Measurements from ENCODE around the gene WFDC1.

WFDC1 gene

GRCh38 chr16:84357191-84357651 is 62.5 kb downstream of the WFDC1 start:
- DNase-seq: no peak

DNA sequence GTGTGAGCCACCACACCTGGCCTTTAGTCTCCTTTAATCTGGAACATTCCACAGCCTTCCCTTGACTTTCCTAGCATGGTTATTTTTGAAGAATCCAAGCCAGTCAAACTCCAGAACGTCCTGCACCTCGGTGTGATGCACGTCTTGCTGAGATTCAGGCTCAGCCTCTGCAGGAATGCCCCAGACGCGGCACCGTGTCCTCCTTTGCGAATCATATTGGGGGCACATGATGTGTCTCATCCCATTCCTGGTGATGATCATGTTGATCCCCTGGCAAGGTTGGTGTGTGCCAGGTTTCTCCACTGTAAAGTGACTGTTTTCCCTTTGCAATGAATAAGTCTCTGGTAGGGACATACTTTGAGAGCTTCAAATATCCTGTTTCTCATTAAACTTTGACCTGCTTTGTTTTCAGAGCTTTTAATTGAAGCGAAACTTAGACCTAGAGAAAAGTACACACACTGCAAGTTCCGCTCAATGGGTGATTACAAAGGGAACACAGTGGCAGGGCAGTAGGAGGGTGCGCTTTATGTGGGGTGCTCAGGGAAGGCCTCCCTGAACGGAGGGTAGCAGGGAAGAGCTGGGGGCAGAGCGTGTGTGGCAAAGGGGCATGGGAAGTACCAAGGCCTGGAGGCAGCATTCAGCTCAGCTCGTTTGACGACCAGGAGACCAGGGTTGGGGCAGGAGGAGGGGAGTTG is 64.1 kb downstream of the WFDC1 start:
- no peak for DNase-seq

- DNase-seq: no peak
These were observed 64.6 kb downstream of the WFDC1 start for GRCh38 chr16:84359326-84359725.

DNA sequence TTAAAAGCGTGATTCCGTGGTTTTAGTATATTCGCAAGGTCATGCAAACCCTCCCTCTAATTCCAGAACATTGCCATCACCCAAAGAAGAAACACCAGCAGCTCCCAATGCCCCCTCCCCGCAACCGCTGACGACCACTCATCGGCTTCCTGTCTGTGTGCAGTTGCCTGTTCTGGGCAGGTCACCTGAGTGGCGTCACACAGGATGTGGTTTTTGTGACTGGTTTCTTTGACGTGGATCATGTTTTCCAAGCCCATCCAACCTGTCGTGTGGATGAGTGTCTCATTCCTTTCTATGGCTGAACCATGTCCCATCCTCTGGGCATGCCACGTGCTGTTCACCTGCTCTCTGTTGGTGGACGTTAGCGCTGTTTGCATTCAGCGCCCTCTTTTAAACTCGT is 65.5 kb downstream of the WFDC1 start:
- DNase-seq: peak; percentile 21

GRCh38 chr16:84360748-84361147 is 66.1 kb downstream of the WFDC1 start:
- DNase-seq: no peak

GRCh38 chr16:84361546-84361945 is 66.9 kb downstream of the WFDC1 start:
- no peak for DNase-seq

DNA sequence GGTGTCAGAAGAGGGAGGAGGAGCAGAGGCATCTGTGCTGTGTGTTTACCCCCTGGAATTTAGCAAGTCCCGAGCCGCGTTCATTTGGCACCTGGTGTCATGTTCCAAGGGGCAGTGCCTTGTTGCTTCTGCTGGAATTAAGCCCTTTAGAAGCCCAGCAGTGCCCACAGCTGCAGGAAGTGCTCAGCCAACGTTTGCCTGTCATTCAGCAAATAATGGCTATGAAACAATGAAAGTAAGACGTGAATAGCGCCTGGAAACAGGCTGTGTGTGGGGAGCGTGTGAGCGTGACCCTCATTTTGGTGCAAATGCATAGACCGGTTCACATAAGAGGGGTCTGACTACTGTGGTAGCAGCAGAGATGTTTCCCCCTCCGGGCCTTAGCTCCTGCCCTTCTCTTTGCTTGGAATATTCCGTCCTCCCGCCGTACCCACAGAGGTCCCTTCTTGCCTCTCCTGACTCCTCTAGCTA is 67.8 kb downstream of the WFDC1 start:
- DNase-seq: no peak

DNA sequence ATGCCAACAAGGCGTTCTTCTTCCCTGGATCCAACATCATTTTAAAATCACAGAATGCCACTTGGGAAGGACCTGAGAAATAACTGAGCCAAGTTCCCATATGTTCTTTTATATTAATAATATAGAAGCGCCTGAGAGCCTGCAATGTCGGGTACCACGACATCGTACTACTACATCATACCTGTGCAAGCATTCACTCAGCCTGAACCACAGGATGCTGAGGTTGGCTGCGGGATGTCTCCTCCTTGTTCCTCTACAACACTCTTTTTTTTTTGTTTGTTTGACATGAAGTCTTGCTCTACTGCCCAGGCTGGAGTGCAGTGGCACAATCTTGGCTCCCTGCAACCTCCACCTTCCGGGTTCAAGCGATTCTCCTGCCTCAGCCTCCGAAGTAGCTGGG is 71.5 kb downstream of the WFDC1 start:
- DNase-seq: no peak

GRCh38 chr16:84367297-84367680 is 72.6 kb downstream of the WFDC1 start:
- no peak for DNase-seq

DNA sequence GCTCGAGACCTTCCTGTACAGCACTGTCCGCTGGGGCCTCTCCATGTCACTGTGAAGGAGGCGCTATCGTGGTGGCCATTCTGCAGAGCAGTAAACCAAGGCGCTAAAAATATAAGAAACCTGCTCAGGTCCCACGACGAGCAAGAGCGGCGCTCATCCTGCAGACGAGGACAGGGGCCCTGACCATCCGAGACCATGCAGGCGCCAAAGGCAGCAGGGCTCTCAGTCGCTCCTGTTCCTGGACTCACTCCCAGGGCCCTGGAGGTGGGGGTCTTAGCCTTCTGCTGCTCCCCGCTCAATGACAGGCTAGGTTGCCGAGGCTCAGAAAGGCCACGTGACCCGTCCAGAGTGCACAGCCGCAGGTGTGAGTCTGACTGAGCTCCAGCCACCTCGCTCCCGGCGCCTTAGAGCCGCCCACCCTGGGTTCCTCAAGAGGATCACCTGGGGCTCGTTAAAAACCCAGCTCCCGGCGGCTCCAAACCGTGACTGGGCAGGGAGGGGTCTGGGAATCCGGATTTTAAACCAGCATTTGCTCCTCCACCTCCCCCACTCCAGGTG is 73.2 kb downstream of the WFDC1 start:
- no peak for DNase-seq

DNA sequence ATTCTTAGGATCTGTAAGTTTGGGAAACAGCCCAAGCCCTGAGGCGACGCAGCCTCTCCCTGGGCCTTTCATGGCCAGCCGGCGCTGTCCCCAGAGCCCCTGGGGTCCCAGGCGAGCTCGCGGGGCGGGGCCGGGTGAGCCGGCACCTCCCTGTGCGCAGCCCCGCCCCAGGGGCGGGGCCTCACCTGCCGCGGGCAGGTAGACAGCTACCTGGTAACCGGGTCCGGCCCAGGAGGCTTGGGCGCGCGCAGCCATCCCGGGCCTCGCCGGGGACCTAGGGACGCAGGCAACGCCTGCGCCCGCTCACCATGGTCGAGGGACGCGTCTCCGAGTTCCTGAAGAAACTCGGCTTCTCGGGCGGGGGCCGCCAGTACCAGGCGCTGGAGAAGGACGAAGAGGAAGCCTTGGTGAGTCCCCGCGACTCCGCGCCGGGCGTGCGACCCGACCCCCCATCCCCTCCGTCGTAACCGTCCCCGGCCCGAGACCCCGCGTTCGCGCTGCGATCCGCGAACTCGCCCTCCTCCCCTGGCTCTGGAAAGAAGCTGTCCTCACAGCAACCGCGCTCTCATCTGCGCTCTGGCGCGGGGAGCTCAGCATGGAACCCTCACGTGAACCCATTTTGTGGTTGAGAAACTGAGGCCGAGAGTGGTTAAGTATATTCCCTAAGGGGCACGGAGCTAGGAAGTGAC is 73.8 kb downstream of the WFDC1 start, which contains the start of gene ATP2C2:
Gene ATP2C2 (plus strand): TSS at position 231 of the 689 bp plus-strand sequence. CDS start 78 bp downstream, at position 309.
- DNase-seq: no peak

DNA sequence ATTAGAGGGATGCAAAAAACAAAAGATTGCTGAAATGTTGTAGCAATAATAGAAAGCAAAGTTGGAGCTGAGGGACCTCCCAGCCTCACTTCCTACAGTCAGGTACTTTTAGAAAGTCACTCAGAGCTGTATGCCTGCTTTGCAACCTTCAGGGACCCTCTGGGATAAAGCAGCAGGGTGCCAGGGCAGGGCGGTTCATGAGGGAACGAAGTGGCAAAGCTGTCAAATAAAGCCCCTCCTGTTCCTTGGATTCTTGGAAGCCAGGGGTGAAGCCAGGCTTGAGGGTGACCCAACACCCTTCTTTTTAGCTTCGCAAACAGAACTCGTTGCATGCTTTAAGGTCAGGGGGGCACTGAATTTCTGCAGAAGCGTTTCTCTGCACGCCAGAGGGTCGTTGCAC is 74.4 kb downstream of the WFDC1 start:
- DNase-seq: no peak

DNA sequence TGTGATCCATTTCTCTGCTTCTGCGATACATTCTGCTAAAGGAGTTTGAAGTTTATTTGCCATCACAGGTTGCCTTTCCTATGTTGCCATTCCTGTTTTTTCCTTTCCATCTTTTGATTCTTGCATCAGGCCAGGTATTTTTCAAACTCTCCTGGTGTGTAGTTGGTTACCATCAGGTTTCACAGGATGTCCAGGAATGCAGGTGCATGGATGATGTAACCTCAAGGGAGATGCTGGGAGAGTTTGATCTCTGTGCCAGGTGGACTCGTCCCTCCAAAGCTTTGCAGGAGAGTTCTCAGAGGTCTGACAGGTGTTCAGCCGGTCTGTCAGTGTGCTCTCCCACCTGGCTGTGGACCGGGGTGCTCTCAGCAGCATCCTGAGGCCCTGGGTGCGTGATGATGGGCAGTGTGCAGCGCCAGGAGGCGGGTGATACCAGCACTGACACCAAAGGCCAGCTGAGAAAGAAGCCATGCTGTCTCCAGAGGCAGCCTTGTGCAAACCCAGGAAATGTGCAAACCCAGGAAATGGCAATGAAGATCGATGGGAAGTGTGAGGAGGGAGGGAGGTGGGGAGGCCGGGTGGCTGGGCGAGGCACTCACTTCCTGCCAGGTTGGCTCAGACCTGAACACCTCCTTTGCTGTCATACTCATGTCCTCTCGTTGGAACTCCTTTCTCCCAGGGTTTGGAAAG is 75.4 kb downstream of the WFDC1 start:
- no peak for DNase-seq

GRCh38 chr16:84370723-84371552 is 76.3 kb downstream of the WFDC1 start:
- DNase-seq: no peak

DNA sequence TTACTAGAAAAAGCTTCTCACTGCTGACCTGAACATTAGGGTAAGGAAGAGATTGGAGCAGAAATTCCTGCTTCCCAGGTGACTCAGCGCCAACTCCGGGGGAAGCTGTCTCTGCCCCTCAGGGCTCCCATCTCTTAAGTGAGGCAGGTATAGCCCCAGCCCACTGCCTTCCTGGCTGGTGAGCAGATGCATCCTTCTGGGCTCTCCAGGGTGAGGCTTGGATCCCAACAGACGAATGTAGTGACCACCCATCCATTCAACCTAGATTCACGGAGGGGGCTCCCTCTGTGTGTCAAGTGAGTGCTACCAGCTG is 76.8 kb downstream of the WFDC1 start:
- no peak for DNase-seq

- DNase-seq: no peak
These were observed 79.3 kb downstream of the WFDC1 start for GRCh38 chr16:84373907-84374489.

DNA sequence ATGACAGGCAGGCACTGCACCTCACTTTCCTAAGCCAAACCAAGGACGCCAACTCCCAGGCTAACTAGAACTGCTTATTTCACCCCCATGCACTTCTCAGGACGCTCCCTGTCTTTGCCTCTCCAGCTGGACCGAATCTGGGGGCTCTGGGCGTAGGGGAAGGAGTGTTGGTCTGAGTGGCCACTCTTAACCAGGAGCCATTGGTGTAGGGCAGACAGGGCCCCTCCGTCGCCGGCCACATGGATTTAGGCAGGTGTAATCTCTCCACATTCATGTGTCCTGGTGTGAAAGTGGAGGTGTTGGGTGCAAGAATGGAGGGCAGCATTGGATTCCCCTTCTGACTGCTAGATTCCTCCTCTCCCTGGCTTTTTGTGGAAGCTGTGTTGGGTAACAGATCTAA is 83.4 kb downstream of the WFDC1 start:
- DNase-seq: no peak

GRCh38 chr16:84378567-84378966 is 83.9 kb downstream of the WFDC1 start:
- no peak for DNase-seq

DNA sequence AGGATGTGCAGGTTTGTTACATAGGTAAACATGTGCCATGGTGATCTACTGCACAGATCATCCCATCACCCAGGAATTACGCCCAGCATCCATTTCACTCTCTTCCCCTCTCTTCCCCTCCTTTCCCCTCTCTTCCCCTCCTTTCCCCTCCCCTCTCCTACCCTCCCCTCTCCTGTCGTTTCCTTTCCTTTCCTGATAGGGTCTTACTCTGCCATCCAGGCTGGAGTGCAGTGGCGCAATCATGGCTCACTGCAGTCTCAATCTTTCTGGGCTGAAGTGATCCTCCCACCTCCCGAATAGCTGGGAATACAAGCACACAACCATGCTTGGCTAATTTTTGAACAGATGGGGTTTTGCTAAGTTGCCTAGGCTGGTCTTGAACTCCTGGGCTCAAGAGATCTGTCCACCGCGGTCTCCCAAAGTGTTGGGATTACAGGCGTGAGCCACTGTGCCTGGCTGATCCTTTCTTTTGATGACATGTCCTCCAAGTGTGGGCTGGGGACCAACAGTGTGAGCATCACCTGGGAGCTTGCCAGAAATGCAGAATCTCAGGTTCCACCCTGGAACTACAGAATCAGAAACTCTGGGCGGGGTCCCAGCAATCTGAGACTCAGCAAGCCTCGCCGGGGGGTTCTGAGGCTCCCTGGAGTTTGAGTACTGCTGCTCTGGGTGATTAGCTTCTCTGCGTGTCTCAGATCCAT is 84.5 kb downstream of the WFDC1 start:
- no peak for DNase-seq
